COLO829 (cell line): Measurements from ENCODE around the gene RFC1.
A peak's percentile ranks its signal among the peaks of the same experiment; 100 is the strongest.
"Not testable (repeated sequence)": the region's sequence is repeated elsewhere in the genome, so short reads cannot be mapped to it uniquely, and the experiment has no call there.

ENCODE experiments used
- DNase-seq: peaks from one replicate; pipeline ENCODE4 v3.0.0; 2012; ENCODE audit warnings: low spot score

The RFC1 gene

DNA sequence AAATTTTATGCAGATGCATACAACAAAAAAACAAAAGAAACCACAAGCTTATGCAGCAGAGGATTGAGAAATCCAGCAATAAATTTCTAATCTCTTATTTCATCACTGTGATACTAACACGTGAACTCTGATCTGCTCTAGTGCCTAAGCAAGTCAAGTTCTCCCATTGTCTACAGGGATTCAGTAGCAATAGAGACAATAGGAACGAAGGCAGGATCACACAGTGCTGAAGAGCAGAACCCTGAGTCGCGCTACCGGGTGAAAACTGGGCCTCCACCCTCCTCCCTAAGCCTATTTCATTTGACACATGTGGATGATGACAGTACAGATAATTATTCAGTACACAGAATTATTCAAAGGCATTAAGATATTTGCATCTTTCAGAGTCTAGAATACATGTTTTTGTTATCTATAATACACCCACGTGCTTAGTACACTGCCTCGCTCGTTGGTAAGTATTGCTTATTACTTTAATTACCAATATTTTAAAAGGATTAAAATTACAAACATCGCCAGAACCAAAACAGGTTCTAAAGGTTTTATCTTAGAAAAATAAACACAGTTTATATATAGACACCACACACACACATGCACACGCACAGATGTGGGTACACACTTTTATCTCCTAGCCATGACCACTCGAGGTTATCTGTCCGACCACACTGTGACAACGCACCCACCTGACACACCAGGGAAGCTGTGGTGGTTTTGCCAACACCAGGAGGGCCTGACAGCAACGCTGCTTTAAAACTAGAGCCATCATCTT lies 60.1 kb downstream of the RFC1 start:
- no peak for DNase-seq

GRCh38 chr4:39304651-39305050 lies 61.5 kb downstream of the RFC1 start:
- DNase-seq: no peak

DNA sequence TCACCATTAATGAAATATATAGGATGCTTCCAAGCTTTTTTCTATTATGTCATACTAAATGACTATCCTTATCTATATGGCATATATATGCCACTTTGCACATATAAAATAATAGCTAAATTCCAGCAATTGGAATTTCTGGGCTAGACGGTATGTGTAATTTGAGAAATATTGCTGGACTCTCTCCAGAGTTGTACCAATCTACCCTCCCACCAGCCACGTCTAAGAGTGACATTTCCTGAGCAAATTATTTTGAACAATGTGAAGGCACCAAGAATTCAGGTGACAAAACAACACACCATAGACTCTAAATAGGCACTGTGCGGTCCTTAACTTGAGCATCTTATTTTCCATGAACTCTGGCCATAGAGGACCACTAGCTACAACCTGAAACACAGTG lies 62.3 kb downstream of the RFC1 start:
- DNase-seq: no peak

DNA sequence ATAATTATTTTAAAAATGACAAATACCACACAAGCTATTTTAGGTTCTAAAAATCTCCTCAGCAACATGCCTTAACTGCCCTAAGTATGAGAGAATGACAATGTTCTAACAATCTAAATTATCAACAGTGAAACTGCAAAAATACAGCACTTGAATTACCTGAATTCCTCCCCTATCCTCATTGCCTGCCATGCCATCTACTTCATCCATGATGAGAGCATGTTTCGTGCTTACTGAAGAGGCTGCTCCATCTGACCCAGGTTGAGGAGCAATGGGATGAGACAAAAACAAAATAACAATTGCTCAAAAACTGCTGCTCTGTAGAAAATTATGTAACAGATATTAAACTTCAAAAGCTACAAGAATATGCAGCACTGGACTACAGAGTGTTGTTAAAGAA lies 63.3 kb downstream of the RFC1 start:
- no peak for DNase-seq

GRCh38 chr4:39295784-39296183 lies 70.4 kb downstream of the RFC1 start:
- DNase-seq: no peak

GRCh38 chr4:39292433-39292832 lies 73.7 kb downstream of the RFC1 start:
- not testable (repeated sequence) for DNase-seq

DNA sequence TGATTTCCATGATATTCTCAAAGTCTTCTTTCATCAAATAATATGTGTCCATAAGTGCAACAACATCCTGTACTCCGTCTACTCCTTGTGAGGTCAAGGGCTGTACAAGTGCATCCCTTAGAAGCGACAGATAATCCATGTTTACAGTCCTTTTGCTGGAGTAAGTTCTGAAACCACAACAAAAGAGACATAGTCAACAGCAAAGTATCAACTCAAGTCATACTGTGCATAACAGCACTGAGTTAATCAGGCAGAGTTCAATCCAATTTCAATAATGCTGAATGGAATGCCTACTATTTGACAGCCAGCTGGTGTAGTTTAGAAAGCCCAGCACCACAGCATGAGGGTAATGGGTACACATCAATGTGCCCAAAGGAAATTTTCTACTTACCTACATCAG lies 74.5 kb downstream of the RFC1 start:
- no peak for DNase-seq

DNA sequence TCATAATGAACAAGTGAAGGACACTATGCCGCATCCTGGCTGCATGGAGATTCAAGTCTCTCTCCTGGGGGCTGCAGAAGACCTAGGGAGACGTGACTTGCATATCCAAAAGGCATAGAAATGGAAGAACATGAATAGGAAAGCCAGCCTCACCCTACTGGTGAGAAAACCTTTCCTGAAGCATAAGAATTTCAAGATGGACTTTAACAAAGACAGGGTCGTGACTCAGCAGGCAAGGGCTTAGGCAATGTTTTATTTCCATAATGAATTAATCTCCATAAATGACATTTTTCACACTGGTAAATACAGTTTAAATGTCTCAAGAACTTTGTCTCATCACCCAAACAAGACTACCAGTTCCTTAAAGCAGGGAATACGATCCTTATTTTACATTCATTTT lies 78.9 kb downstream of the RFC1 start:
- no peak for DNase-seq

DNA sequence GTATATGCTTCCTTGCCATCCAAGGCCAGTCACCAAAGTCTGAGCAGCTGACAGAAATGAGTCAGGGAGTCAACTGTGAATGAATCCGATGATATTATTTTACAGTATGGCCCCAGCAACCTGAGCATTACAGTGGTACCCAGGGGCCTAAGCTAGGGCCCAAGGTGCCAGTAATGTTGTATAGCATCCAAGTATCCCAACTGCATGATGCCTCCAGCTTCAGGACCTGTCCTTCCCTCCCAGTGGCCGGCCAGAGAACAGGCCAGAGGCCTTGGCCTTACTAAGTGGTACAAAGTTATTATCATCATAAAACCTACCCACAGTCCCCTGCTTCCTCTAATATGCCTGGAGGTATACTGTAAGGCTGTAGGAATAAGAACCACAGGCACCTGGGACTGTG lies 79.9 kb downstream of the RFC1 start:
- no peak for DNase-seq

GRCh38 chr4:39285853-39286252 lies 80.3 kb downstream of the RFC1 start:
- no peak for DNase-seq

DNA sequence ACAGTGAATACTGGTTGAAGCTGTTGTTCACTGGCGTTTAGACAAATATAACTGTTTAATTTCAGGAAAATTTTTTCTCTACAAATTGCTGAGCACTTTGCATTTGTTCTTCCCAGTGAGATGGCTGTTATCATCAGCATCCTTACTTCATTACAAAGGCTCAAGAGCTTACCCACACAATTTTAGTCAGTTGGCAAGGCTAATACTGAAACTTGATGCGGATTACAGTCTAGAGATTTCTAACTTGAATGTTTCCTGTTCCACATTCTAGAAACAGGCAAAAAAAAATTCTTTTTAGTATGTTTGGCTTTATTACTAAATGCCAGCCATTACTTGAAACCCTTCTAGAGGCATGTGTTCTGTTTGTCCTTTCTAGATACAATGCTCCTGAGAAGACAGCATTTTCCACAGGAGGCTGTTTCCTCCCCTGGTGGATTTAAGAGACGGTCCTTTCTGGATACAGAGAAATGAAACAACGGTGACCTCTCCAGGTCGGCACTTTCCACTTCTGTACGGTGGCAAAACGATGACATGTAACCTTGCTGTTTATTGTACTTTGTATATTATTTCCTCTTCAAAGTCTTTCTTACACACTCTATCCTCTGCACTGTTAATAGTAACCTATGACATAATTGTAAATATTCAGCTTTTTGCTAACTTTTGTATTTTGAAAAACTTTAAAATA lies 80.9 kb downstream of the RFC1 start:
- no peak for DNase-seq

GRCh38 chr4:39280770-39281169 lies 85.4 kb downstream of the RFC1 start:
- no peak for DNase-seq

DNA sequence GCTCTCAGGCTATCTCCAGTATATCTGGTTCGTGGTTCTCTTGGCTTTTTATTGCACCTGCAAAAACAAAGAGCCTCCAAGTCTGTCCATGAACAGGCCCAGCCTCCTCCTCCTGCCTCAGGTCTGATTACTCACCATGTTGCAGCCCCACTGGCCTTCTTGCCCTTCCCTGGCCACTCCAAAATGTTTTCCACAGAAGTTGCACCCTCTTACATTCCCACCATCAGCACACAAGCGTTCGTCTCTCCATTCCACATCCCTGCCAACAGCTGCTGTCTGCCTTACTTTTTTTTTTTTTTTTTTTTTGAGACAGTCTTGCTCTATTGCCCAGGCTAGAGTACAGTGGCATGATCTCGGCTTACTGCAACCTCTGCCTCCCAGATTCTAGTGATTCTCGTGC lies 86.7 kb downstream of the RFC1 start:
- DNase-seq: no peak

- no peak for DNase-seq
Observed at GRCh38 chr4:39278476-39278875, 87.7 kb downstream of the RFC1 start.

GRCh38 chr4:39277661-39278060 lies 88.5 kb downstream of the RFC1 start:
- not testable (repeated sequence) for DNase-seq

DNA sequence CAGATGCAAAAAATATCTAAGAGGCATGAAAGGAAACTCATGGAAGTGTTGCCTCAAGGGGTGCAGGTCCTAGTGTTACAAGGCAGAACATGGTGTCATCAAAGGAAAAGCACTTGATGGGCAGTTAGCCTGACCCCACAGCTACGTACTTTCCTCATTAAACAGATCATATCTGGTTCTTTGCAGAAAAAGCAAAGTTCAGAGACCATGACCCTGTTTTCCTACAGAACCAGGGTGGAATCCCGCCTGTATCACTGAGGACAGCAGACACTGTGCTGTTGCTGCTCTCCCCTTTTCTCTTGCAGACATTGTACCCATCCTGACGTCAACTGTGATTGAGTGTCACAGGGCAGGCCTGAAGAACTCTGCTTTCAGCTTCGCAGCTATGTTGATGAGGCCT lies 91.7 kb downstream of the RFC1 start:
- DNase-seq: no peak

DNA sequence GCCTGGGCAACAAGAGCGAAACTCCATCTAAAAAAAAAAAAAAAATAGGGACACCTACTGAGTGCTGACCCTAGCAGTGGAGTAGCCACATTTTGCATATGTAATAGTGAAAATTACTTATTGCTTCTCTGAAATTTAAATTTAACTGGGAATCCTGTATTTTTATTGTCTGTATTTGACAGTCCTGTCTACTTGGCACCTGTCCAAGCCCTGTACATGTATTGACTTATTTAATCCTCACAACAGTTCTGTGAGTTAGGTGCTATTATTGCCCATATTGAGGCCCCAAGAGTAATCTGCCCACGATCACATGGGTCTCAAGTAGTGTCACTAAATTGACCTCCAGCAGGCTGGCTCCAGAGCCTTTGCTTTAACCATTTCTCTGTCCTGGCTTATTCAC lies 102.3 kb downstream of the RFC1 start:
- DNase-seq: no peak

DNA sequence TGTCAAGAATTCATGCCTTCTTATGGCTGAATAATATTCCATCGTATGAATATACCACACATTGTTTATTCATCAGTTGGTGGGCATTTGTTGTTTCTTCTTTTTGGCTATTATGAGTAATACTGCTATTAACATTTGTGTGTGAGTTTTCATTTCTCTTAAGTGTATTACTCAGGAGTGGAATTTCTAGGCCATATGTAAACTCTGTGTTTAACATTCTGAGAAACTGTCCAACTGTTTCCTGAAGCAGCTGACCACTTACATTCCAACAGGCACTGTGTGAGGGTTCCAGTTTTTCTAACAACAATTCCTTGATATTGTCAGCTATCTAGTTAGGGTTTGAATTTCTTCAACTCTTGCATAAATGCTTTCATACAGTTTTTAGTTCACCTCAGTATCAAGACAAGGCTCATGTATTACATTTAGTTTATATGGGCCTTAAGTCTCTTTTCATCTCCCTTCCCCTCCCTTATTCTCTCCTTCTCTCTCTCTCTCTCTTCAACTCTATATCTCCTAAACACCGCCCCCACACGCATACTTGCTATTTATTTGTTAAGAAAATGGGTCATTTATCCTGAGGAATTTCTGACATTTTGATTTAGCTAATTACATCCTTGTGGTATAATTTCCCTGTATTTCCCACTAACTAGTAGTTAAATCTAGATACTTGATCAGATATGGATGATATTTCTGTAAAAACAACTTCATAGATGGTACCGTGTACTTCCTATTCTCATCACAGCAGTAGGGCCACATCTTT lies 106.4 kb downstream of the RFC1 start:
- no peak for DNase-seq

DNA sequence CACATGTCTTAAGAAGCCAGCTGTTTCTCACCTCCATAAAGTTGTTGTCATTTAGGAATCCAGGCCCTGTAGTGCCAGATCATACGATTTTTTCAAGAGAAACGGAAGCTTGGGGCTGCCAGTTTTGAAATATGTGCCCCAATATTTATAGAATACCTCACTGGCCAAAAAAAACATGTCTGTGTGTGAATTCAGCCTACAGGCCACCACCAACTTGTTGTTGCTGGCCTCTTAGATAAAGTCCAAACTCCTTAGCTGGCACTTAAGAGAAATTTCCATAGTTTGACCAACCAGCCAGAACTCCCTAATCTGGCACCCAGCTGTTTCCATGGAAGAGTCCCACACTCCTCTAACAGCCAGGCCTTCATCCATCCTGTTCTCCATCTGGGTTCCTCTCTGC lies 109.7 kb downstream of the RFC1 start:
- DNase-seq: no peak

DNA sequence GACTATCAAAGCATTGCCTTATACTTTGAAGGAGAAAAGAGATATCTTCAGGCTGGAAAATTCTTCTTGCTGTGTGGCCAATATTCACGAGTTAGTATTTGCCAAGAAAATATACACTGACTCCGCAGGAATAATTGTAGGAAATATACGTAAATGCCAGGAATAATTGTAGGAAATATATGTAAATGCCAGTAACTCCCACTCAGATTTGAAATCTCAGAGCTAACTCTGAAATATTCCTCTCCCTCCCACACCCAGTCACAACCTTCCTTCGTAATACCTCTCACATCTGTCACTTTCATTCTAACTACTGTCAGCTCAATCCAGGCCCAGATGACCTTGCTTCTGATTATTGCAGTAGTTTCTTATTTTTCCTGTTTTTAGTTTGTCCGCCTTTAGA lies 110.3 kb downstream of the RFC1 start:
- DNase-seq: no peak

DNA sequence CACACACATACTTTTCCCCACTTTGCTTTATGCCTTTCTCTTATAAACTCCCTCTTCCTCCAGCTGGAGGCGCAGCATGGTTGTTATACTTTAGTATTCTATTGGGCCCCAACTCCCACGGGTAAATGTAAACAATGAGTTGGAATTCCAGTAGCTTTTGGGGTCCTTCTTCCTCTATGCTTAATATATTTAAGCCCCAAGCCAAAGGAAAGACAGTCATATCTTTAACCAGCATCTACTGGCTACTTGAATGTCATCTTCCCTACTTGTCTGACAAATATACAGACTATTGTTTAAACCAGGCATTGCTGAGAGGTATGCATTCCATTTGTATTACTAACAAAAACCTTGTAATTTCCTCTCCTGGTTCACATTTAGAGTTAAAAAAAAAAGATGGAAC lies 110.9 kb downstream of the RFC1 start:
- DNase-seq: peak; percentile 18

DNA sequence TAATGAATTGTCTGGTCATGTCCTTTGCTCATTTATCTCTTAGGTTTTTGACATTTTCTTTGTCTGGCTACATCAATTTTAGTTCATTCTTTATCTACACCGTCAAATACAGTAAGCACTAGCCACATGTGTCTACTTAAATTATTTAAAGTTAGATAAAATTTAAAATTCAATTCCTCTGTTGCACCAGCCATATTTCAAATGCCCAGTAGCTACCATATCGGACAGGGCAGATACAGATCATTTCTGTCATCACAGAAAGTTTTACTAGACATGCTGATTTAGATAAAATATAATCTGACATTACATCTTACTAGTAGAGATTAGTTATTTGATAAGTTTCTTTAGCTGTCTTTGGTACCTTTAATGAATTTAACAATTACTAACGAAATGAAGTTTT lies 122.7 kb downstream of the RFC1 start:
- no peak for DNase-seq
